Measurements from ENCODE around the gene HECW1. TPM values are rescaled to one million over a fixed set of nuclear protein-coding genes. Genes with fewer than 3 reads are reported as not detected.

Gene HECW1
- total and polyA plus RNA-seq, 4 donors, result 0.05 TPM; not detected in 3

- 44% methylated on average over 12 of the region's 12 CpGs for WGBS
- Histone ChIP-seq H3K9ac (ENCODE audit: low read depth in 1 of 2, low read length in 2 of 2) (no peak overlapping the region), H3K36me3 (ENCODE audit: control insufficient read depth in 4 of 4, insufficient read depth in 3 of 4, low read depth in 1 of 4, low read length in 3 of 4) (no peaks in the 10 kb centered on the region), H3K4me3 (ENCODE audit: low read depth in 1 of 3, low read length in 3 of 3) (no peak overlapping the region), H3K9me3 (ENCODE audit: control insufficient read depth in 4 of 4, low read length in 3 of 4) (no peaks in the 10 kb centered on the region), H3K4me1 (ENCODE audit: control insufficient read depth in 4 of 4, insufficient read depth in 4 of 4, low read length in 3 of 4) (peaks cover 0 to under 1% (median 0%) of the 10 kb centered on the region in 4 donors), H3K27ac (ENCODE audit: low read depth in 1 of 2, low read length in 2 of 2) (no peak overlapping the region), H3K27me3 (ENCODE audit: control insufficient read depth in 4 of 4, insufficient read depth in 4 of 4, low read length in 3 of 4) (peaks cover 0 to 14% (median 9%) of the 10 kb centered on the region in 4 donors)
- DNase-seq (ENCODE audit: low spot score), result no peak
- TF ChIP-seq EGR1 (IDR thresholded peaks at IDR 0.05; ENCODE audit: low read depth in 2 of 2), result no peak
- no peak for TF ChIP-seq MAX (IDR thresholded peaks at IDR 0.05)
- no peak for TF ChIP-seq CTCF (IDR thresholded peaks at IDR 0.05; ENCODE audit: low read depth, low read length, missing input control)
- no peak for TF ChIP-seq FOXA2 (IDR thresholded peaks at IDR 0.05)
- no peak for TF ChIP-seq REST (IDR thresholded peaks at IDR 0.05)
- TF ChIP-seq HNF4A (conservative IDR thresholded peaks at IDR 0.05), result no peak
- TF ChIP-seq TAF1 (conservative IDR thresholded peaks at IDR 0.05), result no peak
- TF ChIP-seq ATF3 (IDR thresholded peaks at IDR 0.05), result no peak
- TF ChIP-seq HNF4G (IDR thresholded peaks at IDR 0.05), result no peak
Observed at GRCh38 chr7:43119371-43120075, 7.1 kb downstream of the HECW1 start.

- TF ChIP-seq ATF3 (IDR thresholded peaks at IDR 0.05), result no peak
- no peak for TF ChIP-seq MAX (IDR thresholded peaks at IDR 0.05)
- TF ChIP-seq NR2F2 (IDR thresholded peaks at IDR 0.05), result no peak
- no peak for TF ChIP-seq FOXA1 (IDR thresholded peaks at IDR 0.05)
- no peak for TF ChIP-seq TAF1 (conservative IDR thresholded peaks at IDR 0.05)
- TF ChIP-seq FOXA2 (IDR thresholded peaks at IDR 0.05), result no peak
- TF ChIP-seq CTCF (IDR thresholded peaks at IDR 0.05; ENCODE audit: low read depth, low read length, missing input control), result no peak
- TF ChIP-seq HNF4A (conservative IDR thresholded peaks at IDR 0.05), result no peak
- no peak for TF ChIP-seq SP1 (IDR thresholded peaks at IDR 0.05)
- TF ChIP-seq YY1 (IDR thresholded peaks at IDR 0.05), result no peak
- TF ChIP-seq, protein P1, sequence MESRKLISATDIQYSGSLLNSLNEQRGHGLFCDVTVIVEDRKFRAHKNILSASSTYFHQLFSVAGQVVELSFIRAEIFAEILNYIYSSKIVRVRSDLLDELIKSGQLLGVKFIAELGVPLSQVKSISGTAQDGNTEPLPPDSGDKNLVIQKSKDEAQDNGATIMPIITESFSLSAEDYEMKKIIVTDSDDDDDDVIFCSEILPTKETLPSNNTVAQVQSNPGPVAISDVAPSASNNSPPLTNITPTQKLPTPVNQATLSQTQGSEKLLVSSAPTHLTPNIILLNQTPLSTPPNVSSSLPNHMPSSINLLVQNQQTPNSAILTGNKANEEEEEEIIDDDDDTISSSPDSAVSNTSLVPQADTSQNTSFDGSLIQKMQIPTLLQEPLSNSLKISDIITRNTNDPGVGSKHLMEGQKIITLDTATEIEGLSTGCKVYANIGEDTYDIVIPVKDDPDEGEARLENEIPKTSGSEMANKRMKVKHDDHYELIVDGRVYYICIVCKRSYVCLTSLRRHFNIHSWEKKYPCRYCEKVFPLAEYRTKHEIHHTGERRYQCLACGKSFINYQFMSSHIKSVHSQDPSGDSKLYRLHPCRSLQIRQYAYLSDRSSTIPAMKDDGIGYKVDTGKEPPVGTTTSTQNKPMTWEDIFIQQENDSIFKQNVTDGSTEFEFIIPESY (IDR thresholded peaks at IDR 0.05), result no peak
- TF ChIP-seq GABPA (IDR thresholded peaks at IDR 0.05 in 1 of 2, conservative IDR thresholded peaks at IDR 0.05 in 1 of 2), result no peak
- Histone ChIP-seq H3K27ac (ENCODE audit: low read depth in 1 of 2, low read length in 2 of 2) (no peak overlapping the region), H3K4me1 (ENCODE audit: control insufficient read depth in 4 of 4, insufficient read depth in 4 of 4, low read length in 3 of 4) (no peaks in the 10 kb centered on the region), H3K4me3 (ENCODE audit: low read depth in 1 of 3, low read length in 3 of 3) (no peak overlapping the region), H3K27me3 (ENCODE audit: control insufficient read depth in 4 of 4, insufficient read depth in 4 of 4, low read length in 3 of 4) (peaks cover 0 to 9% (median 3%) of the 10 kb centered on the region in 4 donors), H3K36me3 (ENCODE audit: control insufficient read depth in 4 of 4, insufficient read depth in 3 of 4, low read depth in 1 of 4, low read length in 3 of 4) (no peaks in the 10 kb centered on the region), H3K9ac (ENCODE audit: low read depth in 1 of 2, low read length in 2 of 2) (no peak overlapping the region), H3K9me3 (ENCODE audit: control insufficient read depth in 4 of 4, low read length in 3 of 4) (no peaks in the 10 kb centered on the region)
- 84% methylated on average over 6 of the region's 6 CpGs for WGBS
- no peak for DNase-seq (ENCODE audit: low spot score)
Observed at GRCh38 chr7:43121973-43122372, 9.5 kb downstream of the HECW1 start.
